ENCODE measurements around the gene KCNC1. TPM values are rescaled to one million over a fixed set of nuclear protein-coding genes. Genes with fewer than 3 reads are reported as not detected.

The KCNC1 gene
- total and polyA plus RNA-seq, 2 of the 13 experiments (the other 11 are each of a cell fraction or from before 2014, with no cell fraction given): 0.01 to 0.04 TPM

DNA sequence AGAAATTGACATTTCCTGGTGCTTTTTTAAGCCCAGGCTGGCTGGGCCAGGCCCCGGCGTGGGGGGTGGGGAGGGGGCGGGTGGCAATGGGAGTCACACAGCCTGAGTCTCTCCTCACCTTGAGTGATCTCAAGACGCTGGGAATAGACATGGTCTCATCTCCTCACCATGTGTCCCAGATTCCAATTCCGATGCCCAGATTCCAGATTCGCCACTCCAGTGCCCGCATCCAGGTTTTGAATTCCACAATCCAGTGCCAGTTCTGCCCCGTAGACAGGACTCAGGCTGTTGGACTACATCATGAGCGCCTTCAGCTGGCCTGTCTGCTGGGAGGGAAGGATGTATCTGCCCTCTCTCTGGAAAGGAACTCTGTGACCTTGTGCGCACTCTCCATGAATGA lies 19.1 kb downstream of the KCNC1 start:
- in situ Hi-C loops (cut with HindIII; ENCODE audit: extremely low pct_ligation_motif_present, low pct_unique_long_range_greater_than_20kb): no loop called here

More for the DNA sequence above, 19.1 kb downstream of the KCNC1 start:
- FAIRE-seq: no peak
- Histone ChIP-seq H3K79me2 (ENCODE audit: insufficient read depth, low read length) (no peaks in the 10 kb centered on the region), H3K27me3 (ENCODE audit: control insufficient read depth in 1 of 2, insufficient read depth in 2 of 2, low read length in 2 of 2) (peaks cover 4 to 12% of the 10 kb centered on the region in 2 experiments; a peak in 2 of 5 replicates), H3K4me1 (ENCODE audit: insufficient read depth, low read length) (peaks cover 29% of the 10 kb centered on the region), H3K4me3 (replicated peaks in 1 of 3; ENCODE audit: insufficient read depth in 1 of 3, low read depth in 2 of 3, low read length in 3 of 3) (no peak overlapping the region), H3K4me2 (ENCODE audit: low read depth, low read length) (no peak overlapping the region), H3K36me3 (replicated peaks in 1 of 2; ENCODE audit: control insufficient read depth in 1 of 2, insufficient read depth in 2 of 2, low read length in 2 of 2) (no peaks in the 10 kb centered on the region), H4K20me1 (ENCODE audit: insufficient read depth, low read length) (no peaks in the 10 kb centered on the region), H3K27ac (ENCODE audit: extremely low read length, insufficient read depth, low read length) (no peak overlapping the region), H2AFZ (ENCODE audit: low read length) (no peak overlapping the region), H3K9ac (ENCODE audit: insufficient read depth, low read depth, low read length) (no peak overlapping the region), H3K9me3 (ENCODE audit: low read length) (no peaks in the 10 kb centered on the region)
- TF ChIP-seq KDM5A (IDR thresholded peaks at IDR 0.05; ENCODE audit: borderline replicate concordance, low read length) (no peak), PAX8 (CRISPR knock-in tag; IDR thresholded peaks at IDR 0.05; ENCODE audit: borderline replicate concordance) (no peak), DPF2 (CRISPR knock-in tag; IDR thresholded peaks at IDR 0.05; ENCODE audit: borderline replicate concordance, low read depth) (no peak), HNRNPH1 (optimal IDR thresholded peaks at IDR 0.05; ENCODE audit: low read depth, low read length) (no peak), ZSCAN9 (CRISPR knock-in tag; IDR thresholded peaks at IDR 0.05; ENCODE audit: borderline replicate concordance) (no peak), BCL6 (CRISPR knock-in tag; IDR thresholded peaks at IDR 0.05) (no peak), JDP2 (CRISPR knock-in tag; IDR thresholded peaks at IDR 0.05; ENCODE audit: borderline replicate concordance) (no peak)
- TF ChIP-seq, protein P1, sequence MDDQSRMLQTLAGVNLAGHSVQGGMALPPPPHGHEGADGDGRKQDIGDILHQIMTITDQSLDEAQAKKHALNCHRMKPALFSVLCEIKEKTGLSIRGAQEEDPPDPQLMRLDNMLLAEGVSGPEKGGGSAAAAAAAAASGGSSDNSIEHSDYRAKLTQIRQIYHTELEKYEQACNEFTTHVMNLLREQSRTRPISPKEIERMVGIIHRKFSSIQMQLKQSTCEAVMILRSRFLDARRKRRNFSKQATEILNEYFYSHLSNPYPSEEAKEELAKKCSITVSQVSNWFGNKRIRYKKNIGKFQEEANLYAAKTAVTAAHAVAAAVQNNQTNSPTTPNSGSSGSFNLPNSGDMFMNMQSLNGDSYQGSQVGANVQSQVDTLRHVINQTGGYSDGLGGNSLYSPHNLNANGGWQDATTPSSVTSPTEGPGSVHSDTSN (CRISPR knock-in tag; IDR thresholded peaks at IDR 0.05; ENCODE audit: borderline replicate concordance): no peak
- TF ChIP-seq, protein P2, sequence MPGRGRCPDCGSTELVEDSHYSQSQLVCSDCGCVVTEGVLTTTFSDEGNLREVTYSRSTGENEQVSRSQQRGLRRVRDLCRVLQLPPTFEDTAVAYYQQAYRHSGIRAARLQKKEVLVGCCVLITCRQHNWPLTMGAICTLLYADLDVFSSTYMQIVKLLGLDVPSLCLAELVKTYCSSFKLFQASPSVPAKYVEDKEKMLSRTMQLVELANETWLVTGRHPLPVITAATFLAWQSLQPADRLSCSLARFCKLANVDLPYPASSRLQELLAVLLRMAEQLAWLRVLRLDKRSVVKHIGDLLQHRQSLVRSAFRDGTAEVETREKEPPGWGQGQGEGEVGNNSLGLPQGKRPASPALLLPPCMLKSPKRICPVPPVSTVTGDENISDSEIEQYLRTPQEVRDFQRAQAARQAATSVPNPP (CRISPR knock-in tag; IDR thresholded peaks at IDR 0.05): no peak
- TF ChIP-seq, protein P3, sequence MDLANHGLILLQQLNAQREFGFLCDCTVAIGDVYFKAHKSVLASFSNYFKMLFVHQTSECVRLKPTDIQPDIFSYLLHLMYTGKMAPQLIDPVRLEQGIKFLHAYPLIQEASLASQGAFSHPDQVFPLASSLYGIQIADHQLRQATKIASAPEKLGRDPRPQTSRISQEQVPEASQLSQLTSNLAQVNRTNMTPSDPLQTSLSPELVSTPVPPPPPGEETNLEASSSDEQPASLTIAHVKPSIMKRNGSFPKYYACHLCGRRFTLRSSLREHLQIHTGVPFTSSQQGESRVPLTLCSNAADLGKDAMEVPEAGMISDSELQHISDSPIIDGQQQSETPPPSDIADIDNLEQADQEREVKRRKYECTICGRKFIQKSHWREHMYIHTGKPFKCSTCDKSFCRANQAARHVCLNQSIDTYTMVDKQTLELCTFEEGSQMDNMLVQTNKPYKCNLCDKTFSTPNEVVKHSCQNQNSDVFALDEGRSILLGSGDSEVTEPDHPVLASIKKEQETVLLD (CRISPR knock-in tag; IDR thresholded peaks at IDR 0.05; ENCODE audit: low read depth): no peak
- ChIA-PET POLR2A (no interaction called here), CTCF (ENCODE audit: low intra/inter-chr PET ratio, low total read pairs) (no interaction called here)
- intact Hi-C loops (cut with micrococcal nuclease; ENCODE audit: unreplicated experiment): no loop called here
- no peak for DNase-seq (ENCODE audit: low spot score)
- WGBS (ENCODE audit: low lambda C conversion rate): 53% methylated on average over 10 of the region's 10 CpGs
- BruUV-seq (replicated peaks): no TSS peak
- ATAC-seq: no peak

Measured in HepG2 (cell line).